Fibroblast of skin of back (primary cell): ENCODE results near the gene PSMD1.
"Not testable (repeated sequence)": the region's sequence is repeated elsewhere in the genome, so short reads cannot be mapped to it uniquely, and the experiment has no call there.

Source experiments
- DNase-seq: peaks from one replicate; pipeline ENCODE4 v3.0.0-alpha.2; 2013

PSMD1 gene

GRCh38 chr2:231117922-231118613 is 61.4 kb downstream of the PSMD1 start:
- no peak for DNase-seq

- no peak for DNase-seq
These were observed 61.9 kb downstream of the PSMD1 start for GRCh38 chr2:231118614-231118942.

- DNase-seq: no peak
These were observed 66.8 kb downstream of the PSMD1 start for GRCh38 chr2:231123362-231123898.

GRCh38 chr2:231124838-231125568 is 68.3 kb downstream of the PSMD1 start, which contains the start of gene HTR2B:
Gene HTR2B, minus strand, starts transcription at chr2:231125042. Its CDS starts 1,278 bp downstream, at chr2:231123764.
- DNase-seq: no peak

- no peak for DNase-seq
These were observed 69.5 kb downstream of the PSMD1 start for GRCh38 chr2:231126123-231126522.

- no peak for DNase-seq
These were observed 70.8 kb downstream of the PSMD1 start for GRCh38 chr2:231127480-231127879.

- DNase-seq: no peak
These were observed 71.3 kb downstream of the PSMD1 start for GRCh38 chr2:231127936-231128335.

GRCh38 chr2:231128541-231128940 is 71.9 kb downstream of the PSMD1 start:
- no peak for DNase-seq

GRCh38 chr2:231129216-231129615 is 72.5 kb downstream of the PSMD1 start:
- DNase-seq: no peak

- no peak for DNase-seq
These were observed 73.8 kb downstream of the PSMD1 start for GRCh38 chr2:231130336-231131056.

- peak; percentile 29 for DNase-seq
These were observed 75.5 kb downstream of the PSMD1 start for GRCh38 chr2:231132129-231132528.

GRCh38 chr2:231133365-231134099 is 76.9 kb downstream of the PSMD1 start:
- peak; percentile 35 for DNase-seq

- DNase-seq: no peak
These were observed 78.4 kb downstream of the PSMD1 start for GRCh38 chr2:231134910-231135655.

- DNase-seq: no peak
These were observed 82.0 kb downstream of the PSMD1 start for GRCh38 chr2:231138699-231139098.

GRCh38 chr2:231139796-231140195 is 83.1 kb downstream of the PSMD1 start:
- no peak for DNase-seq

- not testable (repeated sequence) for DNase-seq
These were observed 84.1 kb downstream of the PSMD1 start for GRCh38 chr2:231140808-231141207.

GRCh38 chr2:231144896-231145295 is 88.2 kb downstream of the PSMD1 start:
- DNase-seq: no peak

- peak; percentile 47 for DNase-seq
These were observed 90.0 kb downstream of the PSMD1 start for GRCh38 chr2:231146665-231147064.

- DNase-seq: peak; percentile 54
These were observed 96.3 kb downstream of the PSMD1 start for GRCh38 chr2:231152800-231153557.

GRCh38 chr2:231159306-231159705 is 102.6 kb downstream of the PSMD1 start:
- DNase-seq: no peak

- DNase-seq: no peak
These were observed 104.0 kb downstream of the PSMD1 start for GRCh38 chr2:231160701-231161100.
